HepG2 (cell line): ENCODE data around the gene ABCB4. TPM values are rescaled to one million over a fixed set of nuclear protein-coding genes. Genes with fewer than 3 reads are reported as not detected.

Experiments used
- HNF4A ChIP-seq: sonication (generic); formaldehyde crosslinking; IDR thresholded peaks from 2 replicates; pipeline ENCODE4 v1.4.0; 2020; ENCODE audit warnings: missing genetic modification reagents
- HNRNPLL ChIP-seq: fragments of 200-400 bp; formaldehyde crosslinking; IDR thresholded peaks from 2 replicates; pipeline ENCODE4 v1.6.1; 2017; ENCODE audit warnings: mild to moderate bottlenecking, low read depth, low read length; ENCODE audit not compliant: poor library complexity, severe bottlenecking
- IKZF4 ChIP-seq: sonication (generic); formaldehyde crosslinking; IDR thresholded peaks from 2 replicates; pipeline ENCODE4 v1.5.1; 2020; ENCODE audit warnings: borderline replicate concordance, mild to moderate bottlenecking, low read depth, missing genetic modification reagents; ENCODE audit errors: not compliant biosample characterization
- IRF9 ChIP-seq: sonication (generic); formaldehyde crosslinking; IDR thresholded peaks from 2 replicates; pipeline ENCODE4 v1.8.0; 2022; ENCODE audit warnings: missing genetic modification reagents, mild to moderate bottlenecking, borderline replicate concordance
- ISL2 ChIP-seq: sonication (generic); formaldehyde crosslinking; IDR thresholded peaks from 2 replicates; pipeline ENCODE4 v1.5.0; 2020; ENCODE audit warnings: missing genetic modification reagents
- MAFK ChIP-seq, 2 experiments: IDR thresholded peaks in 1 of 2; conservative IDR thresholded peaks in 1 of 2; 2 replicates each; pipeline ENCODE4 v1.6.1; 2011; ENCODE audit warnings: improper control_type of control experiment in 2 of 2, low read length in 2 of 2
- MAZ ChIP-seq, 2 experiments: sonication (generic) in 1 of 2; formaldehyde crosslinking in 1 of 2; IDR thresholded peaks; 2 replicates each; pipeline versions ENCODE4 v1.5.0 to v1.6.1; 2012 to 2020; ENCODE audit warnings: low read depth in 2 of 2, mild to moderate bottlenecking in 2 of 2, borderline replicate concordance in 1 of 2, improper control_type of control experiment in 1 of 2, low read length in 1 of 2, missing genetic modification reagents in 1 of 2, moderate library complexity in 1 of 2
- NFE2L2 ChIP-seq: fragments of 150-350 bp; IDR thresholded peaks from 2 replicates; pipeline ENCODE4 v1.6.1; 2014; ENCODE audit warnings: low read length
- NKX3-1 ChIP-seq: sonication (generic); formaldehyde crosslinking; IDR thresholded peaks from 2 replicates; pipeline ENCODE4 v1.5.0; 2020; ENCODE audit warnings: missing genetic modification reagents
- PPARG ChIP-seq: conservative IDR thresholded peaks from 2 replicates; pipeline ENCODE4 v1.6.1; 2016; ENCODE audit warnings: missing biosample characterization, missing genetic modification reagents
- SIX4 ChIP-seq: sonication (generic); formaldehyde crosslinking; IDR thresholded peaks from 2 replicates; pipeline ENCODE4 v1.4.0; 2020; ENCODE audit warnings: missing genetic modification reagents
- TCF7 ChIP-seq: sonication (generic); IDR thresholded peaks from 2 replicates; pipeline ENCODE4 v1.6.1; 2016; ENCODE audit warnings: antibody characterized with exemption, low read depth
- TOE1 ChIP-seq: sonication (generic); formaldehyde crosslinking; IDR thresholded peaks from 2 replicates; pipeline ENCODE4 v1.4.0; 2020; ENCODE audit warnings: mild to moderate bottlenecking, missing genetic modification reagents
- TRAFD1 ChIP-seq: sonication (generic); formaldehyde crosslinking; IDR thresholded peaks from 2 replicates; pipeline ENCODE4 v1.5.1; 2020; ENCODE audit warnings: missing genetic modification reagents, mild to moderate bottlenecking, borderline replicate concordance
- TRIM24 ChIP-seq: sonication (generic); formaldehyde crosslinking; IDR thresholded peaks from 2 replicates; pipeline ENCODE4 v1.8.0; 2022; ENCODE audit warnings: mild to moderate bottlenecking, missing genetic modification reagents
- ZBTB10 ChIP-seq: sonication (generic); formaldehyde crosslinking; IDR thresholded peaks from 2 replicates; pipeline ENCODE4 v1.4.0; 2020; ENCODE audit warnings: missing genetic modification reagents, borderline replicate concordance
- ZNF224 ChIP-seq: sonication (generic); formaldehyde crosslinking; IDR thresholded peaks from 2 replicates; pipeline ENCODE4 v1.5.0; 2020; ENCODE audit warnings: mild to moderate bottlenecking, missing genetic modification reagents
- ZNF577 ChIP-seq: sonication (generic); formaldehyde crosslinking; IDR thresholded peaks from 2 replicates; pipeline ENCODE4 v1.4.0; 2020; ENCODE audit warnings: mild to moderate bottlenecking, low read depth, missing genetic modification reagents, borderline replicate concordance
- ZNF704 ChIP-seq: sonication (generic); formaldehyde crosslinking; IDR thresholded peaks from 2 replicates; pipeline ENCODE4 v1.8.1; 2023; ENCODE audit warnings: mild to moderate bottlenecking, inconsistent platforms, moderate library complexity, missing genetic modification reagents, borderline replicate concordance
- ZNF766 ChIP-seq: sonication (generic); formaldehyde crosslinking; IDR thresholded peaks from 2 replicates; pipeline ENCODE4 v1.5.0; 2020; ENCODE audit warnings: missing genetic modification reagents, borderline replicate concordance
- ZNF772 ChIP-seq: sonication (generic); formaldehyde crosslinking; IDR thresholded peaks from 2 replicates; pipeline ENCODE4 v1.5.0; 2020; ENCODE audit warnings: mild to moderate bottlenecking, missing genetic modification reagents
- polyA plus RNA-seq, 8 experiments: library from polyadenylated mRNA; depleted of rRNA in 3 of 8; stranded (reverse) in 7 of 8; unstranded in 1 of 8; fragments of >200 nt; fragmentation: Illumina TruSeq in 4 of 8; extraction: Trizol in 4 of 8; gene quantifications; 2 replicates each; pipeline versions ENCODE4 v1.2.1 to v1.2.3, GENCODE V29; 2011 to 2016; ENCODE audit warnings: low read depth in 4 of 8, missing spikeins in 1 of 8, mixed read lengths in 1 of 8; ENCODE audit not compliant: insufficient read depth in 1 of 8
- total RNA-seq, 5 experiments: library from RNA; depleted of rRNA; stranded (reverse); fragments of >200 nt; fragmentation: Illumina TruSeq; extraction: Trizol; gene quantifications; 2 replicates each; pipeline ENCODE4 v1.2.3, GENCODE V29; 2016; ENCODE audit warnings: low read depth in 1 of 5

The ABCB4 gene
- total and polyA plus RNA-seq, 2 of the 13 experiments (the other 11 are each of a cell fraction or from before 2014, with no cell fraction given) = 18.0 to 32.4 TPM

- TF ChIP-seq ZNF704 (CRISPR knock-in tag) (no peak), ZNF577 (CRISPR knock-in tag) (no peak), NFE2L2 (no peak), ISL2 (peak; percentile 36; the same call in 1 of the 2 replicates), ZBTB10 (0 out of 2 replicates have a peak, but pooled peaks have one; percentile 44), TRAFD1 (CRISPR knock-in tag) (no peak), HNRNPLL (peak; percentile 37), ZNF224 (CRISPR knock-in tag) (no peak), ZNF772 (CRISPR knock-in tag) (no peak), TCF7 (peak; percentile 1; the same call in 1 of the 2 replicates), NKX3-1 (CRISPR knock-in tag) (no peak), IKZF4 (CRISPR knock-in tag) (no peak), TRIM24 (CRISPR knock-in tag) (no peak), ZNF766 (CRISPR knock-in tag) (peak; percentile 56; the same call in 1 of the 2 replicates), IRF9 (peak; percentile 44; the same call in 1 of the 2 replicates), SIX4 (CRISPR knock-in tag) (no peak), MAFK (conservative IDR thresholded peaks at IDR 0.05 in 1 of 2, IDR thresholded peaks at IDR 0.05 in 1 of 2; ENCODE audit: low read length in 2 of 2) (no peak), HNF4A (peak; percentile 59; the same call in 1 of the 2 replicates), MAZ (IDR thresholded peaks at IDR 0.05; ENCODE audit: borderline replicate concordance, low read depth, low read length) (no peak), MAZ (CRISPR knock-in tag; IDR thresholded peaks at IDR 0.05; ENCODE audit: low read depth) (0 out of 2 replicates have a peak, but pooled peaks have one; percentile 40), PPARG (CRISPR knock-in tag) (peak; percentile 36; the same call in 1 of the 2 replicates), TOE1 (CRISPR knock-in tag) (no peak)
Observed at GRCh38 chr7:87475359-87476178, at the start of gene ABCB4 (continued).
